ENCODE data around the gene OPN4.

Gene OPN4

GRCh38 chr10:86700851-86701617 lies 46.7 kb downstream of the OPN4 start:
- no peak for DNase-seq

DNA sequence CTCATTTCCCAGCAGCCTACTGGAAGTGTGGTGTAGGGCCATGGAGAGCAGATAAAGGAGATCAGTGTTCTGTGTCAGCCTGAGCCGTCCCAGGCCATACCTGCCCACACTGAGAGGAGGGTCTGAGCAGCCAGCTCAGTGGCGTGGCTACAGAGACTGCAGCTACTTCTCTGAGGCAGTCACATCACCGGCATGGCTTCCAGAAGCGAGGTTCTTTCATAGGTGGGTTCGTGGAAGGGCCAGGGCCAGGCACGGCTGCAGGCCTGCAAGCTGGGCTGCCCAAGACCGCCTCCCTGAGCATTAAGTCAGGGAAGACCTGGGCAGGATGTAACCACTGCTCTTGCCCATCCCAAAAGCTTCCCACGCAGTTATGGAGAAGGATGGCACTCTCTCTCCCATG lies 48.8 kb downstream of the OPN4 start:
- DNase-seq = no peak

- DNase-seq = no peak
Measured at GRCh38 chr10:86705139-86705538, 50.8 kb downstream of the OPN4 start.

DNA sequence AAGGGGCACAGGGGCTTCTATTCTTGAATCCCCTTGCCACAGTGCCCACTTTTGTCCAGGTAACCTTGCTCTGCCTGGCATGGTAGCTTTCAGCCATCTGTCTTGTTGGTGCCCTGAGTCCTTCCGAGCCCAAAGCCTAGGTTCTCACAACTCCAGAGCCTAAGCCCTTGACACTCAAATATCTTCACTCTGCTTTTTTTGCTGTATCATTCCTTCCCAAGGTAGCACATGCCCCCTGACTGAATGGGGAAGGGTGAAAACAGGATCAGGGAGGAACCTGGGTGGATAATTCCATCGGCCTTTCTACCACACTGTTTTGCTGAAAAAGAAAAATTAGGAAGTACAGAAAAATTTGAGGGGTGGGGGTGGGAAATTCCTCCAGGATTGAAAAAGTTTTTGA lies 51.6 kb downstream of the OPN4 start:
- no peak for DNase-seq

GRCh38 chr10:86706401-86706841 lies 52.1 kb downstream of the OPN4 start:
- no peak for DNase-seq

- no peak for DNase-seq
Measured at GRCh38 chr10:86706977-86707376, 52.6 kb downstream of the OPN4 start.

- DNase-seq = no peak
Measured at GRCh38 chr10:86707505-86707904, 53.2 kb downstream of the OPN4 start.

- DNase-seq = no peak
Measured at GRCh38 chr10:86708068-86708782, 53.9 kb downstream of the OPN4 start.

GRCh38 chr10:86708783-86709380 lies 54.5 kb downstream of the OPN4 start:
- no peak for DNase-seq

DNA sequence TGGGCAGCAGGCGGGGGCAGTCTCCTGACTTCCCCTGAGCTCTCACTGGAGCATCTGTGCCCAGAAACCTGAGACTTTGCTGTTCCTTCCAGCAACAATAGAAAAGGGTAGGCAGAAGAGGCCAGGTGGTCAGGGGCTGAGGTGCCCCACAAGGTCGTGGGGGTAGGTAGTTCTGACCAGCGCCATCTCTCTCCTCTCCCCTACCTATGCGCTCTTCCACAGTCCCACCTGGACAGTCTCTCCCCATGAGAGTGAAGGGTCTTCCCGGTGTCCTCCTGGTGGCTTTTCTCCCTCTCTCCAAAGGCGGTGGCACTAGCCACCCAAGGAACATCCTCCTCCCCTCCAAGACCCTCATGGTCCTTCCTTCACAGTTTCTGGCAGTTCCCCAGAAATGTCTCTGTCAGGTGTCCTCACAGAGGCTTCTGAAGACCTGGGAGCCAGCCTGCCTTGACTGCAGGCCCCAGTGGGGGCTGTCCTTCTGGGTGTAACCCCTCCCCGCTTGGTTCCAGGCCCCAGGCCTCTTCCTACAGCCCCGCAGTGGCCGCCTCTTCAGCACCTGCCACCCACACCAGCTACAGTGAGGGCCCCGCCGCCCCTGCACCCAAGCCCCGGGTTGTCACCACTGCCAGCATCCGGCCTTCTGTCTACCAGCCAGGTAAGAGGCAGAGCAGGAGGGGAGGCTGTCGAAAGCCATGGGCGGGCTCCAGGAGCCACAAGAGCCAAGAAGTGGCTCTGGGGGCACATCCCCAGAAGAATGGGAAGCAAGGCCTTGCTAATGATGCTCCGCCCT lies 55.2 kb downstream of the OPN4 start:
- DNase-seq = no peak

DNA sequence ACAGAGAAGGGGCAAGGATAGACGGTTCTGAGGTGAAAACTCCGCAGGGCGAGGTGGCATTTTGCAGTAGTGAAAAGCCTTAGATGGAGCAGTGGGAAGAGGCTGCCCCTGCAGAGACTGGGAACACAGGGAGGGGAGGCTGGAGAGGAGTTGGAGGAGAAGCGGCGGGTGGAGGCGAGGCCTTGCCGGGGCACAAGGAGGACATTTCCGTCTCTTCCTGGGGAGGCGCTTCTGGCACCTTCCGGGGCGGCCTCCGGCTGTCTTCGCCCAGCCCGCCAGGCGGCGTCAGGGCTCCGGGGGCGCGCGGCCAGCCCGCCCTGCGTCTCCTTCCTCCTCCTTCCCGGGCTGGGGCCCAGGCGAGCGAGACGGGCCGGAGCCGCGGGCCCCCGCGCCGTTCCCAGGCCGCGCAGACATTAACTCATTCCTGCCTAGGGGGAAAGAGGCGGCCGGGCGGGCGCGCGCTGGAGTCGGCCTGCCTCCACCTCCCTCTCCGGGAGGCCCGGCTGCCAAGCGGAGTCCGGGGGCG lies 56.7 kb downstream of the OPN4 start:
- peak; percentile 13 for DNase-seq

DNA sequence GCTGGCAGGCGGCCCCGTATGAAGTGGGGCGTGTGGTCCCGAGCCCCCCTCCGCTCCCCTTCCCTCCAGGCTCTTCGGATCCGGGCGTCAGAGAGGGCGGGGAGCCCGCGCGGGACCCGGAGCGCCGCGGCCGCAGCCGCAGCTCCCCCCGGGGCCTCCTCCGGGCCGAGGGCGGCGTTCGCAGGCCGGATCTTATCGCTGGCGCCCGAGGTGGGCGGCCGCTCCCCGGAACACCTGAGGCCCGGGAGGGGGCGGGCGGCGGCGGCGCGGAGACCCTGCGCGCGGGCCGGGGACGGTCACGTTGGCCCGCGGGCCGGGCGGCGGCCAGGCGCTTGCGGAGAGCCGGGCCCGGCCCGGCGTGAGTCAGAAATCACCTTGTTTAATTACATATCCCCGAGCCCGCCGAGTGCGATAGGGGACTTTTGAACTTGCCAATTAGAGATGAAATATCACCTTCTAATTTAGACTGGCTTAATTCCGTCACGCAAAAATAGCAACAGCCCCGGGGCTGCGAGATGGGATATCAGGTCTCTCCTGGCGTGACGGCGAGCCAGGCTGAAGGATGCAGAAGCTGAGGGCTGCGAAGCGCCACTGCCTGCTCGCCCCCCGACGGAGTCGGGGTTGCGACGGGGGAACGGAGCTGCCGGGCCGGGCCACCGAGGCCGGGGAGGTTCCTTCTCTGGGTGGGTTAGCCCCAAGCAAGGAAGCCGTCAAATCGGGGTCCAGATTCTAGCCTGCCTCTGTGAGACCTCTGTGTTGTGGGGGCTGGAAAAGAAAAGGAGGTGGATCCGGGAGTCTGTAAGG lies 57.4 kb downstream of the OPN4 start:
- DNase-seq = no peak

- no peak for DNase-seq
Measured at GRCh38 chr10:86712317-86712707, 58.0 kb downstream of the OPN4 start.

DNA sequence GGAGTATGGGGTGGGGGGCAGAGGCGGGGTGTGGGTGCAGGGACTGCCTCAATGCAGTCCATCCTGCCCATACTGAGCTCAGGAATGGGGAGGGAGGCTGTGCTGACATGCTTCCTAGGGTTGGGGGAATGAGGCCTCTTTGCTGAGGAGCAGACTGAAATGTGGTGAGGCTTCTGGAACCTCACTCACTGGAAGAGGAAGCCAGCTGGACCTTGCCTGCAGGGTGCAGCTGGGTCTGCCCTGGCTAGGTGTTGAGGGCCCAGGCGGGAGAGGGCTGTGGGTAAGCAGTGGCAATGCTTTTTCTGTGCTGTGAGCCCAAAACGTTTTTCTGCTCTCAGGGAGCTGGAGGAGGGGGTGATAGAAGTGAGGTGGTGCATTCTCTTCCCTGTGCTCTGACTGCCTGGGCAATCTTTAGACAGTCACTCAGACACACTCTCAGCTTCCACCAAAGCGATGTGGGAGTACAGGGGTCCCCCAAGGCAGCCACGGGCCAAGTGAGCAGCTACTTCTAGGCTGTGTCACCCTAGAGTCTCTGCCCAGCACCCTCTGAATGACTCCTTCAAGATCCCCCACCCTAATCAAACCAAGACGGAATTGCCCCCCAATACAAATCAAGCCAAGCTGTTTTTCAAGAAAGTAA lies 60.9 kb downstream of the OPN4 start:
- DNase-seq = no peak

- DNase-seq = no peak
Measured at GRCh38 chr10:86715836-86716235, 61.5 kb downstream of the OPN4 start.
